GM19238 (cell line): ENCODE measurements around the gene BRD4.

Source experiments
- DNase-seq: peaks from one replicate; pipeline ENCODE4 v3.0.0; 2011; ENCODE audit warnings: low spot score; ENCODE audit not compliant: insufficient read length

Gene BRD4

GRCh38 chr19:15316498-15316897 is 15.8 kb downstream of the BRD4 start:
- DNase-seq, result no peak

DNA sequence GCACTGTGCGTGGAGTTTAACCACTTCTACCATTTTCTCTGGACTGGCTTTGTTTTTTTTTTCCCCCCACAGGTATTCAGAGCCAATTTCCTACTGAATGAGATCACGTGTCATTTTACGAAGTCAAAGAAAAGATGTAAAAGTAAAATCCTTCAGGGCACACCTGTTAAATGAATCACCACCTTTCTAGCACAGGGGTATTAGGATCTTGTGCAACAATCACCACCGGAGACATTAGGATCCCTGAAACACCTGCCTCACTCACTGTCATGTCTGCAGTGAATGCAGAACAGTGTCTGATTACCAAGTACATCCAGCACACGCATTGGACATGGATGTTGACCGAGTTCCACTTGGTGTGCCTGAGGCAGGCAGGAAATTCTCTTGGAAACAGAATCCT is 17.2 kb downstream of the BRD4 start:
- DNase-seq, result no peak

DNA sequence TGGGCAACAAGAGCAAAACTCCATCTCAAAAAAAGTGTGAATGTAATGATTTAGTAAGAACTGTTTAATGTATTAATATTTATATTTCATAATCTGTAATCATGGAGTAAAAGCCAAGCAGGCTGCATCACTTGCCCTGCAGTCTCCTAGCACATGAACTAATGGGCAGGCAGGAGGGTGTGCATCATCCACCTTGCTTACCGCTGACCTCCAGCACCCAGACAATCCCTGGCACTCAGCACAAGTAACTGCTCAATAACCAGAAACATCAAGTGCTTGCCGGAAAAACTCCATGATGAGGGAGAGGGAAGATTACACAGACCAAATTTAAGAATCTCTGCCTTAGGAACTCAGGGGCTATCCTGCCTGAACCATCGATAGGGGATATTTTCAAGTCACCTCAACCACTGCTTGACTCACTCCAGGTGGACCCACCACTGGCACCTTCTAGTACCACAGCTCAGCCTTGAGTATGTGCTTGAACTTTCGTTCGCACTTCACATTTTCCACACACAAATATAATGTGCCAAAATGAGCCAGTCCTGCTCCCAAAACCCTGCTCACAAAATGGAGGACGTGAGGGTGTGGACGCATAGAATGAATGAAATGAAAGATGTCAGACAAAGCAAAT is 18.6 kb downstream of the BRD4 start:
- no peak for DNase-seq

DNA sequence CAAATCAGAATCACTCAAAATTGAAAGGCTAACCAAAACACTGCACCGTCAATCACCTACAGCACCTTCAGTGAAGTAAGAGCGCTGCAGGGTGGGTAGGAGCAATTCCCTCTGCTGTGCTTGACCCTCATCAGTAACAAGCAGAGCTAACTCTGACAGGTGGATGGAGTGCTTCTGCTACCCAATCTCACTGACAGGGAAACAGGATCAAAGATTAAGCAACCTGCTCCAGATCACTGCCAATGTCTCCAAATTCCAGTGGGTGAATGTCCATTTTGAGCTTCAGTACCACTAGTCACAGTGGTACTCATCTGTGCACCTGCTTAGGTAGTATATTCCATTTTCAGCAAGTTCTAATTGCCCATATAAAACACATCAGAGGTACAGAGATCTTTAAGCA is 25.2 kb downstream of the BRD4 start:
- no peak for DNase-seq

DNA sequence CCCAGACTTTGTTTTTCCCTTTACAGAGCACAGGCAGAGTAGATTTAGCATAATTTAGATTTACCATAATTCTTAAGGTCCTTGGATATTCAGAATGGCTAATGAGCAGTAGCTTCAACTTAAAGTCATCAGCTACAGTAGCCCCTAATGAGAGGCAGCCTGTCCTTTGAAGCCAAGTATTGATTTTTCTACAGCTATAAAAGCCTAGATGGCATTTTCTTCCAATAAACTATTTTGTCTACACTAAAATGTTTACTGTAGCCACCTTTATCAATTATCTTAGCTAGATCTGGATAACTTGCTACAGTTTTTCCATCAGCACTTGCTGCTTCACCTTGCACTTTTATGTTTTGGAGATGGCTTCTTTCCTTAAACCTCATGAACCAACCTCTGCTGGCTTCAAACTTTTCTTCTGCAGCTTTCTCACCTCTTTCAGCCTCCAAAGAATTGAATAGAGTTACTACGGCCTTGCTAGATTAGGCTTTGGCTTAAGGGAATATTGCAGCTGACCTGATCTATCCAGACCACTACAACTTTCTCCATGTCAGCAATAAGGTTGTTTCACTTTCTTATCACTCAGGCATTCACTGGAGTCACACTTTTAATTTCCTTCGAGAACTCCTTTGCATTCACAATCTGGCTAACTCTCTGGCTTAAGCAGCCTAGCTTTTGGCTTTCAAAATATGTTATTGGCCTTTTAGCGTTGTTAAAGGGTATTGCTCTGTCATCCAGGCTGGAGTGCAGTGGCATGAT is 26.6 kb downstream of the BRD4 start:
- DNase-seq, result no peak

DNA sequence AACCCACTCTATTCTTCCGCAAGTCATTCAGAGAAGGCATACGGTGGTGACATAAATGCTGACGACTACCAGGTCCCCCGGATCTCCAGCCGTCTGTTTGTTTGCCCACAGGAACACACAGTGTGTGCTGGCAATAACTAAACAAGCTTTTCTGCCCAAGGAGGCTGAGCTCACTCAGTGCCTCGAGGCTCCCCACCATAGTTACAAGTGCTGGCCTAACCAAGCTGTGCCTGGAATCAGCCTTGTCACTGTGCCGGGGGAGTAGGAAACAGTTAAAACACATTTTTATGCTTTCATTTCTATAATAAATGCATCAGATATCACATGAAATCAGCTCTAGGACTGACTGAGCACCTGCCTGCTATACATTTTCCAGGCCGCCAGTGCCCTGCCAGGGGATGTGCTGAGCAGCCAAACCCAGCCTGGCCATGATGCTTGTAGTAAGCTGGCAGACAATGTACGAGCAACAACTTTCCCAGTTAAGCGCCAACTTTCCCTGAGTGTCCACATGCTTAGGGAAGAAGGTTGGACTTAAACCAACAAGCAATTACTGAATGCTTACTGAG is 28.1 kb downstream of the BRD4 start:
- DNase-seq, result no peak

DNA sequence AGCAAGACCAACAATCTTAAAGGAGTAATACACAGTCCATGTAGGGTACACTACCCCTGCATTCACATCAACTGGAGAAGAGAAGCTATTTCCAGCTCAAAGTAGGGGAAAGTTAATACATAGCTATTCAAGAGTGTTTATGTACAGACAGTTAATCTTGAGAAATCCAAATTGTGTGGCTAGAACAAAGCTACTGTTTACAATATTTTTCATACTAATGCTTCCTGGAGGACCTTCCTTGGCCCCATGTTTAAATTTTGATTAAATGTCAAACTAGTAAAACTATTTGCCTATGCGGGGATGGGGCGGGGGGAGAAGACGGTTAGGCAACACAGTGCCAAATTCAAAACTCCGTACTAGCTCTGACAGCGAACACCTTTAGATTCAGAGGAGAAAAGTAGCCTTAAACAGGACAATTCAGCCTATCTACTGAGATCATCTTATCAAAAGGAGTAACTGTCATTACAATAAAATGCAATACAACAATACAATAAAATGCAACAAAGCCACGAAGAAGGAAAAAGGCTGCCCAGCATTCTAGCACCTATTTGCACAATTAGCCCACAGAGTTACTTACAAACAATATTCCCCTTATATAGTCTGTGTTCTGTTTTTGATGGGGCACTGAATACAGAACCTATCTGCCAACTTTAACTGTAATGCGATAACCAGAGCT is 29.1 kb downstream of the BRD4 start:
- no peak for DNase-seq

- no peak for DNase-seq
These were observed 31.7 kb downstream of the BRD4 start for GRCh38 chr19:15300533-15301197.

- no peak for DNase-seq
These were observed 32.5 kb downstream of the BRD4 start for GRCh38 chr19:15299568-15300409.

DNA sequence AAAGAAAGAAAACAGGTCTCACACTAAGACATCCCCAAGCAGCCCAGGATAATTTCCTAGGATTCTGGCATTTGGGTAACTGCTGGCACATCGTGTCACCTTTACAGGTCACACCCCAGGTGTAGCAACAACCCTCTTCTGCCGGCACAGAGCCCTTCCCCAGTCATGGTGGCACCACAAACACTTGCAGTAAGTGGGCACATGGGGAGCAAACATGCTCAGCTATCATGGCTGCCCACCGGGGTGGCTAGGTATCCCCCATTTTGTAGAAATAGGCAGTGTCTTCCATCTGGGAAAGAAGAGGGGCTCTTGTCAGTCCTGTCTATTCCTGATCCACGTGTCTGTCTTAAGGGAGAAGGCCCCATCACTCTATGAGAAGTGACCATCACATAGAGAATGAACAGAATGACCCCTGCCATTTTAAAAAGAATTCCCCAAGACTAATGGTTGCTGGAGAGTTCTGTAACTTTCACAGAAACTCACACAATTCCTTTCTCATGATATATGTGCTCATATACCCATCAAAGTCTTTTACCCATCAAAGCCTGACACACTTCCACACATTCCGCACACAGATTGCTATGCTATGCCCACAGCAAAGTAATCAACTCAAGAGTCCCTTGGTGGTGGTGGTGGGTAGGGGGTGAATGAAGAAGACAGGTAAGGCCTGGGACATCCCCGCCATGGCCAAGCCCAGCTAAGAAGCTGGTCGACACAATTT is 33.3 kb downstream of the BRD4 start:
- no peak for DNase-seq

DNA sequence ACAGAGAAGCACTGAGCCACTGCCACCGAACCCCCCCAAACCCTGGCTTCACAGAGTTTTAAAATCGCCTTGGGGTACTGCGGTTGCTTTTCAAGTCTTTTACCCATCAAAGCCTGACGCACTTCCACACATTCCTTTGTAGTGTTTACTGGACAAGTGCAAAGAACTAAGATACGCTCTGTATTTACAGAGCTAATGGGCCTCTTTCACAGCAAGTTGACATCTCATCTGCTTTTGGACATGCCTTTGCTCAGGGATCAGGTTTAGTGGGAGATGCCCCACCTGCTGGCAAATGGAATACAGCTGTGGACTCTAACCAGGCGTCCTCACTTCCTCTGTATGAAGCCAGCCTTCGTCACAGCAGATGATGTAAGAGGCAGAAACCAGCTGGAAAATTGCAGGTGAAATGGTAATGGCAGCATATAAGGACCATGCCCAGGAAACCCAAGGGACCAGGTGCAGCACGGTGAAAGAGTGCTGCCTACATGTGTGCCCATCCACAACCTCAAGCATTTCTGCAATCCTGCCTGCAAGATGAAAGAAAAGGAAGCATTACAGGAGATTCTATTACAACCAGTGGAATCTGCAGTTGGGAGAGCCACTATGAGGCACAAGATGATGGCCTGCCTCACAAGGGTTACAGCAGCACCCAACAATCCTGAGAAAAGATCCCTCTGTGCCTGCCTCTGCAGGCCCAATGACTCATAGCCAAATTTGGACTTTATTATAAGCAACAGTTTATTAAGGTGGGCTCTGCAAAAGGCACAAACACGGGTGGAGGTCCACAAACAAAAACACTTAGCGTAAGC is 34.7 kb downstream of the BRD4 start:
- DNase-seq, result no peak

DNA sequence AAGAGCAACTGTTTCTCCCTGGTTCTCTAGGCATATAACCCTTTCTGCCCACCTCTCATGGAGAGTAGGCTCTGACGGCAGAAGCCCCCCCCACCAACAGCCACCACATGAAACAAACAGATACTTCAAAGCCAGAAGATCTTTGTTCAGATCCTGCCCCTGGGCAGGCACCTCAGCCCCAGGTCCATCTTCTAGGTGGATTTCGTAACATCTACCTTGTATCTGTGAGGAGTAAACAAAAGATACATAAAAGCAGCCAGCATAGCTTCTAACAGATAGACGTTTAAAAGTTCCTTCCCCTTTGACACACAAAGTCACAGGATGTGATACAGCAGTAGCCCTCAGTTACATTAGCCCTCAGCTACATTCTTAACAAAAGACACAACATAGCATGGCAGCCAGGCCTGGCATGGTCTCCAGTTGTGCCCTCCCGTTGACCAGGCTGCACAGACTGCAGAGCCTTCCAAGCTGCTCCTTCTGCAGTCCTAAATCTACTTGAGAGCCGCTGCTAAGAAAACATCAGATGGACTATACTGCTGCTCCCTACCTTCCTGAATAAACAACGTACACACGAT is 35.4 kb downstream of the BRD4 start:
- no peak for DNase-seq

- no peak for DNase-seq
These were observed 36.0 kb downstream of the BRD4 start for GRCh38 chr19:15296353-15296752.

- DNase-seq, result no peak
These were observed 37.8 kb downstream of the BRD4 start for GRCh38 chr19:15294561-15294990.

DNA sequence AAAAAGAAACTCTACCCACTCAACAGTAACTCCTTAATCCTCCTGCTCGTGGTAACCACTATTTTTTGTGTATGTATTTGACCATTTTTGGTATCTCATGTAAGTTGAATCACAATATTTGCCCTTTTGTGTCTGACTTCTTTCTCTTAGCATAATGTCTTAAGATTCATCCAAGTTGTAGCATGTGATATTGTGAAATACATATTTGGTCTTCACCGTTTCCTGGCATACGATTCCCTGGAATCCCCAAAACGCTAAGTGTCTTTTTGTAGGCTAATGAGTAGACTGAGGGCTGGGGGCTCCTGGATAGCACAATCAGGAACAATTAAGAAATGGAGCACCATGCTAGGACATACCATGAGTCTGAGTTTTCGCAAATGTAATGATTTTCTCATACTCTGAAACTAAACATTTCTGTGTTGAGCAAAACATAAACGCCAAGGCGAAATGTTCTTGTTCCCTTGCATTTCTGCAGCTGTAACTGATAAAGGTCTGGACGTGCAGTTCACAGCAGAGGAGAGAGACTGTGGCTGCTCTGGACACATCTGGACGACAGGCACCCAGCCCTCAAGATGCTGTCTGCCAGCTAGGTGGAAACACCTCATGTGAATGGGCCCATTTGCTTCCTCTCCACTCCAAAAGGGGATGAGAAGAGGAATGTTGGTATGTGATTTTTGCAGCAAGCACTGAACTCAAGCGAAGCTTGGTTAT is 38.4 kb downstream of the BRD4 start:
- no peak for DNase-seq

GRCh38 chr19:15292847-15293582 is 39.3 kb downstream of the BRD4 start:
- no peak for DNase-seq

DNA sequence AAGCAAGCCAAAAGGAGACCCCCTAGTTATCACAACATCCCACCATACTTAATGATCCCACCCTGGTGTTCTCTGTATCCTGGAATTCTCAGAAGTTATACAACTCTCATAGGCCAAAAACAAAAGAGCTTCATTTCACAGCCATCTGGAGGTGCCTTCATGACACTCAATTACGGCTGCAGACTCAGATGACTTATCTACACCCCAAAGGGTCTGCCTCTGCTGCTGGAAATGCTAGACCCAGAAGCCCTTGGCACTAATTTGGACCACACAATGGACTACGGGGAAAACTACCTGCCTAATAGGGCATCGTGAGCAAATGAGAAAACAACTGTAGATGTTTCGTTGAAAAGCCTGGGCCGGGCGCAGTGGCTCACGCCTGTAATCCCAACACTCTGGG is 40.2 kb downstream of the BRD4 start:
- no peak for DNase-seq
